Urinary bladder (tissue), 4 donors: ENCODE measurements around the gene NAA25. TPM values are rescaled to one million over a fixed set of nuclear protein-coding genes. Genes with fewer than 3 reads are reported as not detected.
"Not testable (repeated sequence)": the region's sequence is repeated elsewhere in the genome, so short reads cannot be mapped to it uniquely, and the experiment has no call there.

ENCODE experiments used
- DNase-seq: peaks from one replicate; pipeline ENCODE4 v3.0.0-alpha.2; 2015; ENCODE audit errors: extremely low spot score
- H3K27ac ChIP-seq: one replicate; pipeline ENCODE4 v1.5.1; 2013; ENCODE audit warnings: low read depth, mild to moderate bottlenecking, moderate library complexity
- H3K36me3 ChIP-seq: one replicate; pipeline ENCODE4 v1.6.1; 2013; ENCODE audit warnings: mild to moderate bottlenecking, moderate library complexity; ENCODE audit not compliant: insufficient read depth
- H3K4me1 ChIP-seq: one replicate; pipeline ENCODE4 v1.6.1; 2013; ENCODE audit warnings: mild to moderate bottlenecking, moderate library complexity; ENCODE audit not compliant: insufficient read depth
- H3K4me3 ChIP-seq: one replicate; pipeline ENCODE4 v1.5.1; 2013; ENCODE audit warnings: low read depth, low read length
- WGBS: extraction: QIAGEN DNeasy Blood & Tissue Kit; methylation state at CpG from one replicate; pipeline ENCODE4 v1.1.7; 2013; 5-methylcytosine and 5-hydroxymethylcytosine counted together
- polyA plus RNA-seq: library from polyadenylated mRNA; stranded (reverse); fragments of 200-250 nt; gene quantifications from one replicate; pipeline ENCODE4 v1.2.3, GENCODE V29; 2013
- total RNA-seq: library from RNA; depleted of rRNA; stranded (reverse); fragments of >200 nt; gene quantifications from one replicate; pipeline ENCODE4 v1.2.3, GENCODE V29; 2014
- donor health status: healthy with polysubstance abuse.
- donor health status: healthy.

NAA25 gene
- total and polyA plus RNA-seq, 2 donors: 7.3 to 48.6 TPM

DNA sequence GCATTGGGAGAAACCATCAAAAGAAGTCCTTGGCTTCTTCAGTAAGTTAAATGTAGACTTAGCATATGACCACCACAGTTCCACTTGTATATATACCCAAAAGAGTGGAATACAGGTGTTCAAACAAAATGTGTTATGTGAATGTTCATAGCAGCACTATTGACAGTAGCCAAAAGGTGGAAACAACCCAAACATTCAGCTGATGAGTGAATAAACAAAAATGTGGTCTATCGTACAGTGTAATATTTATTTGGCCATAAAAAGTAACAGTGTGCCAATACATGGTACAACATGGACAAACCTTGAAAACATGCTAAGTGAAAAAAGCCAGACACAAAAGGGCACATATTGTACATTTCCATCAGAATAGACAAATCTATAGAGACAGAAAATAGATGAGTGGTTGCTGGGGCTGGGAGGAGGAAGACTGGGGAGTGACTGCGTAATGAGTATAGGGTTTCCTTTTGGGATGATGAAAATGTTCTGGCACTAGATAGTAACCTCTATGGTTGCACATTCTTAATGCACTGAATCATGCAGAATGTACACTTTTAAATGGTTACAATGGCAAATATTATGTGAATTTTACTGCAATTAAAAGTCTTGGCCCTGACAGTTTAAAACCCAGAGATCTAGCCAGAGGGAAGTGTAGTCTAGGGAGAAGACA lies 89.9 kb downstream of the NAA25 start:
- H3K27ac ChIP-seq: no peak overlapping the region
- WGBS: 81% methylated on average over 2 of the region's 2 CpGs
- no peak overlapping the region for H3K4me3 ChIP-seq
- no peaks in the 10 kb centered on the region for H3K4me1 ChIP-seq
- no peak for DNase-seq
- H3K36me3 ChIP-seq: peaks cover 7% of the 10 kb centered on the region

DNA sequence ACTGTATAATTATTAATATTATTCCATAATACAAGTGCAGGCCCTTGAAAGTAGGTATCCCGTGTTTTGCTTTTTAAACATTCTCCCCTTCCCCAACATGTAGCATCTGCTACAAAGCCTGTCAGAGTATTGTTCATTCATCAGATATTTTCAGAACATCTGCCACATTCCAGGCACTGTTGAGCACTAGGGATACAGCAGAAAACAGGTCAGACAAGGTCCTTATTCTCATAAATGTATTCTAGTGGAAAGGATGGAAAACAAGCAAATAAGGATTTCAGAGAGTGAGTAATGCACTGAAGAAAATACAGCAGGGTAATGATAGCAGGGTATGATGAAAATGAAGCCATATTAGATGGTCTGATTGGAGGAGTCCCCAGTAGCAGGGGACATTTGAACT lies 91.5 kb downstream of the NAA25 start:
- H3K36me3 ChIP-seq: peaks cover 4% of the 10 kb centered on the region
- H3K4me3 ChIP-seq: no peak overlapping the region
- DNase-seq: no peak
- peaks cover 1% of the 10 kb centered on the region for H3K4me1 ChIP-seq
- WGBS: 89% methylated on average over 1 of the region's 1 CpG
- no peak overlapping the region for H3K27ac ChIP-seq

DNA sequence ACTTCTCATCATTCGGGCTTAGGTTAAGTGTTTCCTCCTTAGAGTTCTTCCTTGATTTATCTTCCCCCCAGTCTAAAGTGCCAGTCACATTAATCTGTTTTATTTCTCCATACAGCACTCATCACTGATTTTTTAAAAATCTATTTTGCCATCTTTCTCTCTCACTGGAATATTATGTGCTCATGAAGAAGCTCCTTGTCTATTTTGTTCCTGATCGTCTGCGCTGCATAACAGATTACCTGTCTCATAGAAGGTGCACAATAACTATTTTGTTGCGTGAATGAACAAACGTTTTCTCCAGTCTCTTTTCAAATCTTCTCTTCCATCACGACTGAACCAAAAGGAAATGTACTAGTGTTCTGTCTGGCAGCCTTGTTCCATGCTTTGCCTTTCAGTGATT lies 92.6 kb downstream of the NAA25 start:
- Histone ChIP-seq H3K36me3 (peaks cover 4% of the 10 kb centered on the region), H3K4me3 (no peak overlapping the region), H3K27ac (no peak overlapping the region), H3K4me1 (peaks cover 2% of the 10 kb centered on the region)
- no peak for DNase-seq
- 98% methylated on average over 6 of the region's 6 CpGs for WGBS

DNA sequence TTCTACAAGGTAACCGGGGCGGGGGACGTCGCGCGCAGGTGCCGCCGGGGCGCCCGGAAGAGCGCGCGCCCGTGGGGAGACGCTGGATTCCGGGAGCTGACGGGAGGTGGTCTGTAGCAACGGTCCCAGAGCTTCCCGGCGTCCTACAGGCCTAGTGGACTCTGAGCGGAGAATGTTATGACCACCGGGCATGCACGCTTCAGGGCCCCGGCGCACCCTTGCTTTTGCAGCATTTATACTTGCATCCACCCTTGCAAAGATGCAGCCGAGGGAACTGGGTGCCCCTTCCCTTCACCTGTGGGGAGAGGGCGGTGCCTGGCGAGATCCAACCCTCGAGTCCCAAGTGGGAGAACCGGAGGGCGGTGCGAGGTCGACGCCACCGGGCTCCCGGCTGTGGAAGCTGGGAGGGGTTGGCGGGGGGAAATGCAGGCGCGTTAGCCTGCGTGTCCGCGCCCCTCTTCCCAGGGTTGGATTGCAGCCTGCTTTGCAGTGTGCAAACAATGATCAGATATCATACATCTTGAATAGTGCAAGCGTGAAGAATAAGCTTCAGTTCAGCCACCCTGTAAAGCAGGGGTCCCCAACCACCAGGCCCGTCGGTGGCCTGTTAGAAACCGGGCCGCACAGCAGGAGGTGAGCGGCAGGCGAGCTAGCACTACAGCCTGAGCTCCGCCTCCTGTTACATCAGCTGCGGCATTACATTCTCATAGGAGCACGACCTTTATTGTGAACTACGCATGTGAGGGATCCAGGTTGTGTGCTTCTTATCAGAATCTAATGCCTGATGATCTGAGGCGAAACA lies 94.8 kb downstream of the NAA25 start:
- no peak for DNase-seq
- Histone ChIP-seq H3K4me1 (peaks cover 2% of the 10 kb centered on the region), H3K4me3 (peak overlapping the region; percentile 62), H3K27ac (peak overlapping the region; percentile 63), H3K36me3 (no peaks in the 10 kb centered on the region)
- 1% methylated on average over 54 of the region's 54 CpGs for whole genome bisulfite sequencing

DNA sequence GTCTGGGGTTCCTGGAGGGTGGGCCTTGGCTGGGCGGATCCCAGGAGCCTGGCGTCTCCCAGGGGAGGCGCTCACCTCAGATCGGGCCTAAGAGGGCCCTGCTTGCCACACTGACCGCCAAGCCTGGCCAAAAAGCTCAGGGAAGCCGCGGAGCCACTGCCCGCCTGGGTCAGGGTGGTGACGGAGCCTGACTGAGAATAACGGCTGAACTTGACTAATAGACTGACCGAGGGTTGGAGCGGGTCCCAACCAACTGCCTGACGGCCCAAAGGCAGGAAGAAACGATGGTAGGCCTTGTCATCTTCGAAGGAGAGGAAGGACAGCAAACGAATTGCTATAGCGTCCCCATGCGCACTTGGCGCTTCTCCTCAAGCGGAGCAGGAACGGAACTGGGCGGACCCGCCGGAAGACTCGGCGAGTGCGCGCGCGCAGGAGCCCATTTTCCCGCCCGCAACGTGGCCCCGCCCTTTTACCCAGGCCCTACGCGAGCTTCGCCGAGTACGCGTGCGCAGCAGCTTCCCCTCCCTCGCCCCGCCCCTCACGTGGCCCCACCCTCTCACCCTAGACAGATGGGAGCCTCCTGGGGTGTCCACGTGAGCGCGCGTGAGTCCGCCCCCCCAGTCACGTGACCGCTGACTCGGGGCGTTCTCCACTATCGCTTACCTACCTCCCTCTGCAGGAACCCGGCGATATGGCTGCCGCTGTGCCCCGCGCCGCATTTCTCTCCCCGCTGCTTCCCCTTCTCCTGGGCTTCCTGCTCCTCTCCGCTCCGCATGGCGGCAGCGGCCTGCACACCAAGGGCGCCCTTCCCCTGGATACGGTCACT lies 95.6 kb downstream of the NAA25 start, which contains the start of the genes ERP29 and TMEM116:
Gene ERP29, plus strand, starts transcription at position 652 of the 826 bp plus-strand sequence. Its CDS starts 40 bp downstream, at position 692.
Gene TMEM116, minus strand, starts transcription at position 391 of the 826 bp plus-strand sequence. CDS start 7,895 bp downstream, outside the sequence.
- Histone ChIP-seq H3K4me3 (peak within 1 kb of the TSS; percentile 62), H3K4me1 (peaks cover 2% of the 10 kb centered on the region), H3K27ac (peak within 1 kb of the TSS; percentile 81), H3K36me3 (no peaks in the 10 kb centered on the region)
- under 1% methylated on average over 67 of the region's 67 CpGs for WGBS
- DNase-seq: peak; percentile 97

DNA sequence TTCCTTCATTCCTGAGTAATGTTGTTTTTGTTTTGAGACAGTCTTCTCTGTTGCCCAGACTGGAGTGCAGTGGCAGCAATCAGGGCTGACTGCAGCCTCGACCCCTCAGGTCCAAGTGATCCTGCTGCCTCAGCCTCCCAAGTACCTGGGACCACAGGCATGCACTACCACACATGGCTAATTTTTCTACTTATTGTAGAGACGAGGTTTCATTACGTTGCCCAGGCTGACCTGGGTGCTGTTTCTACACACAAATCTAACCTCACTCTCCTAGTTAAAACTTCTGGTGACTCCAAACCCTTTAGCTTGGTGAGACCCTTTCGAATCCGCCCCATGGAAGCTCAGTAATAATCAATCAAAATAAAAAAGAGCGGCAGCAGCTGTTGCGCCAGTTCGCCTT lies 96.9 kb downstream of the NAA25 start:
- WGBS: 93% methylated on average over 8 of the region's 8 CpGs
- Histone ChIP-seq H3K4me1 (peaks cover 2% of the 10 kb centered on the region), H3K27ac (no peak overlapping the region)

DNA sequence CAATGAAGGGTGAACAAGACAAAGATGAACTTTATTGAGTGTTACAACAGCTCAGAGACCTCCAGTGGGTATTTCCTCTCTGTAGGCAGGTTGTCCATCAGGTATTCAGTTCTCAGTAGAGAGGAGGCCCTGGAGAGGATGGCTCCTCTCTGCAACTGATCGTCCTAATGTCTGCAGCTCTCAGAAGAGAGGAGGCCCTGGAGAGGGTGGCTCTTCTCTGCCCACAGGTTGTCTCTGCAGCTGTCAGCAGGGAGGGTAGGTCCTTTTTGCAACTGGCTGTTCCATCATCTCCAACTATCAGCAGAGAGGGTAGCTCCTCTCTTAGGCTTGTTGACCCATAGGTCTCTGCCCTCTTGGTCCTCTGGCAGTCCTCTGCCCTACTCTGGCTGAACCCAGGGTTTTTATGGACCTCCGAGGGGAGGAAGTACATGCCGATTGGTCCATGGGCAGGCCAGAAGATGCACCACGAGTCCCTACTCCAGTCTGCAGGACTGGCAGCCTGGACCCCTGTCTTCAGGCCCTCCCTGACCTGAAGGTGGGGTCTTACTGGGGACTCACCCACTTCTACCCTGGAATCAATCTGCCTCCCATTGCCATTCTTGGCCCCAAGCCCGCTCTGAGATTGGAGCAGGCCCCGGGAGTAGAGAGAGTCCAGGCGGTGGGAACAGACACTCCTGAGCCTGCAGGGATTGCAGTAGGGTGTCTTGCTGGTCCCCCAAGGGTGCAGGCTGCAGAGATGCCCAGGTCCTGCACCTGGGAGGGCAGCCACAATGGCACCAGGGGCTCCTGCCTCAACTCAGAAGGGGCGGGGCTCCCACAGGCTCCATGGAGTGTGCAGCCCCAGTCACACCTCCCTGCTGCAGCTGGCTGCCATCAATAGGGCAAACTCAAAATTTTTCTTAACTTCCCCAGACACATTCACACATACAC lies 97.9 kb downstream of the NAA25 start:
- H3K36me3 ChIP-seq: no peaks in the 10 kb centered on the region
- H3K4me3 ChIP-seq: no peak overlapping the region
- peaks cover 2% of the 10 kb centered on the region for H3K4me1 ChIP-seq
- H3K27ac ChIP-seq: no peak overlapping the region
- WGBS: 92% methylated on average over 8 of the region's 8 CpGs
- no peak for DNase-seq

More for the DNA sequence above, 96.9 kb downstream of the NAA25 start:
- Histone ChIP-seq H3K36me3 (no peaks in the 10 kb centered on the region), H3K4me3 (no peak overlapping the region)
- no peak for DNase-seq

DNA sequence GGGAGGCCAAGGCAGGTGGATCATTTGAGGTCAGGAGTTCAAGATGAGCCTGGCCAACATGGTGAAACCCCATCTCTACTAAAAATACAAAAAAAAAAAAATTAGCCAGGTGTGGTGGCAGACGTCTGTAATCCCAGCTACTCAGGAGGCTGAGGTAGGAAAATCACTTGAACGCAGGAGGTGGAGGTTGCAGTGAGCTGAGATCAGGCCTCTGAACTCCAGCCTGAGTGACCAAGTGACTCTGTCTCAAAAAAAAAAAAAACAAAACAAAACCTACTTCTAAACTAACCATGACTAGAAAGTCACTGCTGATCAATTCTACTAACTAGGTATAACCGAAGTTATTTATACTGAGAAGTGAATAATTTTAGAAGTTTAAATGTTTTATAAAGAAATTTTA lies 99.0 kb downstream of the NAA25 start:
- not testable (repeated sequence) for H3K36me3 ChIP-seq, H3K4me3 ChIP-seq, H3K27ac ChIP-seq, DNase-seq, H3K4me1 ChIP-seq
- 81% methylated on average over 3 of the region's 3 CpGs for WGBS

DNA sequence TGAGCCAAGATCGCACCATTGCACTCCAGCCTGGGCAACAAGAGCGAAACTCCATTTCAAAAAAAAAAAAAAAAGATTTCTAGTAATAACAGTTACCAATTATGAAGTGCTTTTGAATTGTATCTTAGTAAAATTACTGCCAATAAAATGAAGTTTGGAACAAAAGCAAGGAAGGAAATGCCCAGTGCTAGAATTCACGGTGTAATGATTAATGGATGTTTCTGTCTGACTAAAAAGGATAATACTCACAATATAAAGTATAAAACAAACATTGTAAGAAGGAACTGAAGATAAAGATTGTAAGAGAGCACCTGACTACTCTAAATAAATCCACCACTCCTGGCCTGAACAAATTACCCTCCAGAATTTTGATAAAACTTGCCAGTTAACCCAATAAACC lies 99.7 kb downstream of the NAA25 start:
- no peak overlapping the region for H3K4me3 ChIP-seq
- no peaks in the 10 kb centered on the region for H3K36me3 ChIP-seq
- 71% methylated on average over 3 of the region's 3 CpGs for WGBS
- no peak overlapping the region for H3K27ac ChIP-seq
- peaks cover 2% of the 10 kb centered on the region for H3K4me1 ChIP-seq
- DNase-seq: no peak

DNA sequence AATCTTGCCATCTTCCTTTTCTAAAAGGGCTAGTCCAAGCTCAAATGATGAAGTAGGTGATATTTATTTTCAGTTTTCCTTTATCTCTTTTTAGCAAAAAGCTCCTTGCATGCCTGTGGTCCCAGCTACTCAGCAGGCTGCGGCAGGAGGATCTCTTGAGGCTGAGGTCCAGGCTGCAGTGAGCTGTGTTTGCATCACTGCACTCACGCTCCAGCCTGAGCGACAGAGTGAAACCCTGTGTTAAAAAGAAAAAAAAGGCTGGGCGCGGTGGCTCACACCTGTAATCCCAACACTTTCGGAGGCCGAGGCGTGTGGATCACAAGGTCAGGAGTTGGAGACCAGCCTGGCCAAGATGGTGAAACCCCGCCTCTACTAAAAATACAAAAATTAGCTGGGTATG lies 100.6 kb downstream of the NAA25 start:
- WGBS: 91% methylated on average over 9 of the region's 9 CpGs
- H3K36me3 ChIP-seq: no peaks in the 10 kb centered on the region
- H3K4me3 ChIP-seq: no peak overlapping the region
- no peak for DNase-seq
- peaks cover 2% of the 10 kb centered on the region for H3K4me1 ChIP-seq
- no peak overlapping the region for H3K27ac ChIP-seq

DNA sequence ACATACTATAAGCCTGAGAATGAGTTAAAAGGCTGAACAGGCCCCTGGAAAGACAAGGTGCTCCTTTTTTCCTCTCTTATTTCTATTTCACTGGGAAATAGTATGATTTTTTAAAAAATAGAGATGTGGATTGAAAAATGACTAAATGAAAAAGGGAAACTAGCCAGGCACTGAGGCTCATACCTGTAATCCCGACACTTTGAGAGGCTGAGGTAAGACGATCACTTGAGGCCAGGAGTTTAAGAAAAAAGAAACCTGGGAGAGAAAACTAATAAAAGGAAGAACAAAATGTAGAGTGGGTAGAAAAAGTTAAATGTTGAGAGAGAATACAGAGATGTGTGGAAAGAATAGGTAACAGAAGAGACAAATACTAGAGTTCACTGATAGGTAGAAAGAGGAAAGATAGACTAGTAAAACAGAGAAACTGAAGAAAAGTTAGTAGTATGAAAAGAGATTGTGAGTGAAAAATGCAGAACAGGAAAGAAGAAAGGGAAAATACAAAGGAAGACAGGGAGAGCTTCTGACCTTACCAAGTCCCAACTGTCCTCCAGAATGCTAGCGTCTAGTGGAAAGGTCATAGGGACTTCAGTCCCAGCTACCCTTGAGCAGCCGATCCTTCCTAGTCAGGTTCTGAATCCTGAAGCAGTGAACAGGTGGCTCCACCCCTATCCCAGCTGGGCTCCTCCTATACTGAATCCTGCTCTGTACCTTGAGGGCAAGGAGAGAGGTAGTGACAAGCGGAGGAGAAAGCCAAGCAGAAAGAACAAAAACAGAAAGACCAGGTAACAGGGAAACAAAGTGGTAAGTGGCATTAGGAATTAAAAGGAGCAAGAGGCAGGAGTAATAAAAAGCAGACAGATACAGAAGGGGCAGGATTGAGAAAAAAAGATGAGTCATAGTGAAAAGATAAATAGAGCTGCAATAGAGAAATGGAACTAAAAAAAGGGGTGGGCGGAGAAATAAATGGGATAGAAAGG lies 102.9 kb downstream of the NAA25 start:
- Histone ChIP-seq H3K4me3 (no peak overlapping the region), H3K27ac (no peak overlapping the region), H3K36me3 (peaks cover 2% of the 10 kb centered on the region), H3K4me1 (no peaks in the 10 kb centered on the region)
- WGBS: 75% methylated on average over 6 of the region's 6 CpGs
- DNase-seq: no peak

DNA sequence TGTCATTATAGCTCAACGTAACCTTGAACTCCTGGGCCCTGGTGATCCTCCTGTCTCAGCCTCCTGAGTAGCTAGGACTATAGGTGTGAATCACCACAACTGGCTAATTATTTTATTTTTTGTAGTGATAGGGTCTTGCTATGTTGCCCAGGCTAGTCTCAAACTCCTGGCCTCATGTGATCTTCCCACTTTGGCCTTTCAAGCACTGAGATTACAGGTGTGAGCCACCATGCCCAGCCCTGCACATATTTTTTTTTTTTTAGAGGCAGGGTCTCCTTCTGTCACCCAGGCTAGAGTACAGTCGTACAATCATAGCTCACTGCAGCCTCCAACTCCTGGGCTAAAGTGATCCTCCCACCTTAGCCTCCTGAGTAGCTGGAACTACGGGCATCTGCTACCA lies 104.5 kb downstream of the NAA25 start:
- Histone ChIP-seq H3K4me3 (no peak overlapping the region), H3K4me1 (no peaks in the 10 kb centered on the region), H3K36me3 (peaks cover 2% of the 10 kb centered on the region), H3K27ac (no peak overlapping the region)
- DNase-seq: no peak
- WGBS: over 99% methylated on average over 3 of the region's 3 CpGs
